Right lobe of liver (tissue), 4 donors: ENCODE results near the gene COA8.

ENCODE experiments used
- POLR2A ChIP-seq: fragments of 450-650 bp; IDR thresholded peaks from one replicate; pipeline ENCODE4 v1.6.1; 2017; ENCODE audit warnings: antibody characterized with exemption, mild to moderate bottlenecking
- TF ChIP-seq, protein P1 (sequence below), 4 donors: fragments of 200-600 bp in 3 of 4; fragments of 450-650 bp in 1 of 4; IDR thresholded peaks; one replicate each; pipeline versions ENCODE4 v1.5.1 to v1.8.0; 2016 to 2022; ENCODE audit warnings: antibody characterized with exemption in 4 of 4, mild to moderate bottlenecking in 2 of 4
- donor health status: DM: no; HTN: no; CAD: no.
- donor health status: DM: no; HTN: no; CAD: no.
- donor health status: DM: no; HTN: yes; CAD: no.

GRCh38 chr14:103533999-103534575, 28.7 kb upstream of the COA8 start:
- TF ChIP-seq, protein P1, sequence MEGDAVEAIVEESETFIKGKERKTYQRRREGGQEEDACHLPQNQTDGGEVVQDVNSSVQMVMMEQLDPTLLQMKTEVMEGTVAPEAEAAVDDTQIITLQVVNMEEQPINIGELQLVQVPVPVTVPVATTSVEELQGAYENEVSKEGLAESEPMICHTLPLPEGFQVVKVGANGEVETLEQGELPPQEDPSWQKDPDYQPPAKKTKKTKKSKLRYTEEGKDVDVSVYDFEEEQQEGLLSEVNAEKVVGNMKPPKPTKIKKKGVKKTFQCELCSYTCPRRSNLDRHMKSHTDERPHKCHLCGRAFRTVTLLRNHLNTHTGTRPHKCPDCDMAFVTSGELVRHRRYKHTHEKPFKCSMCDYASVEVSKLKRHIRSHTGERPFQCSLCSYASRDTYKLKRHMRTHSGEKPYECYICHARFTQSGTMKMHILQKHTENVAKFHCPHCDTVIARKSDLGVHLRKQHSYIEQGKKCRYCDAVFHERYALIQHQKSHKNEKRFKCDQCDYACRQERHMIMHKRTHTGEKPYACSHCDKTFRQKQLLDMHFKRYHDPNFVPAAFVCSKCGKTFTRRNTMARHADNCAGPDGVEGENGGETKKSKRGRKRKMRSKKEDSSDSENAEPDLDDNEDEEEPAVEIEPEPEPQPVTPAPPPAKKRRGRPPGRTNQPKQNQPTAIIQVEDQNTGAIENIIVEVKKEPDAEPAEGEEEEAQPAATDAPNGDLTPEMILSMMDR (IDR thresholded peaks at IDR 0.05), result no peak
- no peak for TF ChIP-seq POLR2A
